Measurements from ENCODE around the gene TM2D1. TPM values are rescaled to one million over a fixed set of nuclear protein-coding genes. Genes with fewer than 3 reads are reported as not detected.
"Not testable (repeated sequence)": the region's sequence is repeated elsewhere in the genome, so short reads cannot be mapped to it uniquely, and the experiment has no call there.

Gene TM2D1
- polyA plus RNA-seq, 1 experiment, result 56.5 TPM

GRCh38 chr1:61711969-61712368 is 13.0 kb downstream of the TM2D1 start:
- Histone ChIP-seq H3K4me3 (ENCODE audit: low read depth, low read length) (no peak overlapping the region), H3K27ac (ENCODE audit: low read depth, low read length) (no peak overlapping the region), H3K27me3 (ENCODE audit: control insufficient read depth, insufficient read depth, low read length) (no peaks in the 10 kb centered on the region), H3K9me3 (ENCODE audit: control insufficient read depth, insufficient read depth, low read length) (no peaks in the 10 kb centered on the region)
- no peak for TF ChIP-seq CTCF (IDR thresholded peaks at IDR 0.05; ENCODE audit: low read depth, low read length)
- CTCF ChIA-PET, result interaction anchor here (0.6 kb wide), 2 partner anchors 55 to 433 kb away, joined by 3 read pairs; no protein-coding TSS in a partner anchor
- POLR2A ChIA-PET, result no interaction called here
- DNase-seq (ENCODE audit: low read depth, low spot score), result no peak

- CTCF ChIA-PET, result interaction anchor here (0.6 kb wide), 2 partner anchors 56 to 433 kb away, joined by 3 read pairs; no protein-coding TSS in a partner anchor
- H3K27ac ChIP-seq (ENCODE audit: low read depth, low read length), result peak overlapping the region; percentile 3
- DNase-seq (ENCODE audit: low read depth, low spot score), result peak; percentile 18
- POLR2A ChIA-PET; H3K4me3 ChIP-seq (ENCODE audit: low read depth, low read length); H3K27me3 ChIP-seq (ENCODE audit: control insufficient read depth, insufficient read depth, low read length); H3K9me3 ChIP-seq (ENCODE audit: control insufficient read depth, insufficient read depth, low read length): not testable (repeated sequence)
Observed at GRCh38 chr1:61711257-61711656, 13.7 kb downstream of the TM2D1 start.

GRCh38 chr1:61709908-61710289 is 15.0 kb downstream of the TM2D1 start:
- Histone ChIP-seq H3K9me3 (ENCODE audit: control insufficient read depth, insufficient read depth, low read length) (no peaks in the 10 kb centered on the region), H3K4me3 (ENCODE audit: low read depth, low read length) (no peak overlapping the region), H3K27me3 (ENCODE audit: control insufficient read depth, insufficient read depth, low read length) (no peaks in the 10 kb centered on the region), H3K27ac (ENCODE audit: low read depth, low read length) (no peak overlapping the region)
- POLR2A ChIA-PET, result no interaction called here
- CTCF ChIA-PET, result no interaction called here
- no peak for TF ChIP-seq CTCF (IDR thresholded peaks at IDR 0.05; ENCODE audit: low read depth, low read length)
- DNase-seq (ENCODE audit: low read depth, low spot score), result no peak

GRCh38 chr1:61708953-61709907 is 15.7 kb downstream of the TM2D1 start:
- DNase-seq (ENCODE audit: low read depth, low spot score), result no peak
- ChIA-PET CTCF (no interaction called here), POLR2A (no interaction called here)
- TF ChIP-seq CTCF (IDR thresholded peaks at IDR 0.05; ENCODE audit: low read depth, low read length), result no peak
- Histone ChIP-seq H3K4me3 (ENCODE audit: low read depth, low read length) (no peak overlapping the region), H3K9me3 (ENCODE audit: control insufficient read depth, insufficient read depth, low read length) (no peaks in the 10 kb centered on the region), H3K27me3 (ENCODE audit: control insufficient read depth, insufficient read depth, low read length) (no peaks in the 10 kb centered on the region), H3K27ac (ENCODE audit: low read depth, low read length) (no peak overlapping the region)

GRCh38 chr1:61699911-61700851 is 24.8 kb downstream of the TM2D1 start:
- ChIA-PET POLR2A (no interaction called here), CTCF (interaction anchor here (0.6 to 0.9 kb wide), 3 partner anchors 13 to 247 kb away, joined by 3 to 5 read pairs (median 4); no protein-coding TSS in a partner anchor)
- Histone ChIP-seq H3K9me3 (ENCODE audit: control insufficient read depth, insufficient read depth, low read length) (no peaks in the 10 kb centered on the region), H3K27ac (ENCODE audit: low read depth, low read length) (no peak overlapping the region), H3K4me3 (ENCODE audit: low read depth, low read length) (no peak overlapping the region), H3K27me3 (ENCODE audit: control insufficient read depth, insufficient read depth, low read length) (no peaks in the 10 kb centered on the region)
- DNase-seq (ENCODE audit: low read depth, low spot score), result no peak
- no peak for TF ChIP-seq CTCF (IDR thresholded peaks at IDR 0.05; ENCODE audit: low read depth, low read length)

Measured in AG04450 (cell line).